Stimulated activated CD8-positive, alpha-beta memory T cell treated with anti-CD3 and anti-CD28 coated beads, Interleukin-7, amount 100 ng/mL, for 48 hours (primary cell): ENCODE data around the gene OBSCN.

Experiments used
- DNase-seq, 2 donors: peaks; one replicate each; pipeline ENCODE4 v3.0.0-alpha.2; 2020; ENCODE audit warnings: low read depth in 1 of 2; ENCODE audit errors: extremely low read depth in 1 of 2

OBSCN gene

GRCh38 chr1:228286505-228287417 lies 78.9 kb downstream of the OBSCN start:
- DNase-seq = no peak

- no peak for DNase-seq
Observed at GRCh38 chr1:228287541-228288425, 79.9 kb downstream of the OBSCN start.

- DNase-seq = no peak
Observed at GRCh38 chr1:228288536-228289238, 80.8 kb downstream of the OBSCN start.

- no peak for DNase-seq
Observed at GRCh38 chr1:228289239-228289849, 81.5 kb downstream of the OBSCN start.

GRCh38 chr1:228289996-228290881 lies 82.4 kb downstream of the OBSCN start:
- DNase-seq = no peak

GRCh38 chr1:228291906-228292608 lies 84.2 kb downstream of the OBSCN start:
- DNase-seq = no peak

GRCh38 chr1:228292609-228292911 lies 84.7 kb downstream of the OBSCN start:
- no peak for DNase-seq

- DNase-seq = no peak
Observed at GRCh38 chr1:228293393-228293792, 85.5 kb downstream of the OBSCN start.

GRCh38 chr1:228293816-228294500 lies 86.1 kb downstream of the OBSCN start:
- DNase-seq = no peak

GRCh38 chr1:228294717-228295116 lies 86.9 kb downstream of the OBSCN start:
- no peak for DNase-seq

- no peak for DNase-seq
Observed at GRCh38 chr1:228295201-228295600, 87.4 kb downstream of the OBSCN start.

GRCh38 chr1:228295981-228296380 lies 88.1 kb downstream of the OBSCN start:
- no peak for DNase-seq

- DNase-seq = no peak
Observed at GRCh38 chr1:228297242-228297641, 89.4 kb downstream of the OBSCN start.

GRCh38 chr1:228297822-228298221 lies 90.0 kb downstream of the OBSCN start:
- no peak for DNase-seq

GRCh38 chr1:228298471-228298870 lies 90.6 kb downstream of the OBSCN start:
- no peak for DNase-seq

- no peak for DNase-seq
Observed at GRCh38 chr1:228299211-228299610, 91.4 kb downstream of the OBSCN start.

GRCh38 chr1:228299901-228300300 lies 92.1 kb downstream of the OBSCN start:
- DNase-seq = no peak

- no peak for DNase-seq
Observed at GRCh38 chr1:228302086-228302485, 94.2 kb downstream of the OBSCN start.

GRCh38 chr1:228303596-228303995 lies 95.8 kb downstream of the OBSCN start:
- no peak for DNase-seq
